NB4 (cell line): ENCODE results near the gene EGFL7.

Source experiments
- MYC ChIP-seq: IDR thresholded peaks from 2 replicates; pipeline ENCODE4 v1.6.1; 2011; ENCODE audit warnings: low read depth, low read length
- POLR2A ChIP-seq: IDR thresholded peaks from 2 replicates; pipeline ENCODE4 v1.6.1; 2011; ENCODE audit warnings: mild to moderate bottlenecking; ENCODE audit not compliant: insufficient read length; ENCODE audit errors: extremely low read depth
- TF ChIP-seq, protein P1 (sequence below): IDR thresholded peaks from one replicate; pipeline ENCODE4 v1.5.1; 2012; ENCODE audit warnings: low read depth, low read length
- TF ChIP-seq, protein P2 (sequence below): IDR thresholded peaks from 2 replicates; pipeline ENCODE4 v1.6.1; 2011; ENCODE audit warnings: low read depth, low read length

DNA sequence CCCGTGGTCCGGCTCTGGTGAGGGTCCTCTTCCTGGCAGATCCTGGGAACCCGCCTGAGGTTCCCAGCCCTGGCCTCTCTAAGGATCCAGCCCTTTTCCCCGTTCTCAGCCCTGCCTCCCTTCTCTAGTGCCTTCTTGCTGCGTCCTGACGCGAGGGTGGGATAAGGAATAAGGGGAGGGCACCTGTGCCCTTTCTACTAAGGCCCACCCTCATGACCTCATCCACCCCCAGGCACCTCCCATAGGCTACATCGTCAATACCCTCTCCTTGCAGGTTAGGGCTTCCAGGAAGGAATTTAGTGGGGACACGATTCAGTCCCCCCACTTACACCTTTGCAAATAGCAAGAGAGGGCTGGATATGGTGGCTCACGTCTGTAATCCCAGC is 38.9 kb downstream of the EGFL7 start:
- TF ChIP-seq, protein P1, sequence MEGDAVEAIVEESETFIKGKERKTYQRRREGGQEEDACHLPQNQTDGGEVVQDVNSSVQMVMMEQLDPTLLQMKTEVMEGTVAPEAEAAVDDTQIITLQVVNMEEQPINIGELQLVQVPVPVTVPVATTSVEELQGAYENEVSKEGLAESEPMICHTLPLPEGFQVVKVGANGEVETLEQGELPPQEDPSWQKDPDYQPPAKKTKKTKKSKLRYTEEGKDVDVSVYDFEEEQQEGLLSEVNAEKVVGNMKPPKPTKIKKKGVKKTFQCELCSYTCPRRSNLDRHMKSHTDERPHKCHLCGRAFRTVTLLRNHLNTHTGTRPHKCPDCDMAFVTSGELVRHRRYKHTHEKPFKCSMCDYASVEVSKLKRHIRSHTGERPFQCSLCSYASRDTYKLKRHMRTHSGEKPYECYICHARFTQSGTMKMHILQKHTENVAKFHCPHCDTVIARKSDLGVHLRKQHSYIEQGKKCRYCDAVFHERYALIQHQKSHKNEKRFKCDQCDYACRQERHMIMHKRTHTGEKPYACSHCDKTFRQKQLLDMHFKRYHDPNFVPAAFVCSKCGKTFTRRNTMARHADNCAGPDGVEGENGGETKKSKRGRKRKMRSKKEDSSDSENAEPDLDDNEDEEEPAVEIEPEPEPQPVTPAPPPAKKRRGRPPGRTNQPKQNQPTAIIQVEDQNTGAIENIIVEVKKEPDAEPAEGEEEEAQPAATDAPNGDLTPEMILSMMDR, result no peak
- no peak for TF ChIP-seq MYC
- TF ChIP-seq POLR2A, result no peak
- TF ChIP-seq, protein P2, sequence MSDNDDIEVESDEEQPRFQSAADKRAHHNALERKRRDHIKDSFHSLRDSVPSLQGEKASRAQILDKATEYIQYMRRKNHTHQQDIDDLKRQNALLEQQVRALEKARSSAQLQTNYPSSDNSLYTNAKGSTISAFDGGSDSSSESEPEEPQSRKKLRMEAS, result no peak
